Measurements from ENCODE around the gene EPGN.

The EPGN gene

DNA sequence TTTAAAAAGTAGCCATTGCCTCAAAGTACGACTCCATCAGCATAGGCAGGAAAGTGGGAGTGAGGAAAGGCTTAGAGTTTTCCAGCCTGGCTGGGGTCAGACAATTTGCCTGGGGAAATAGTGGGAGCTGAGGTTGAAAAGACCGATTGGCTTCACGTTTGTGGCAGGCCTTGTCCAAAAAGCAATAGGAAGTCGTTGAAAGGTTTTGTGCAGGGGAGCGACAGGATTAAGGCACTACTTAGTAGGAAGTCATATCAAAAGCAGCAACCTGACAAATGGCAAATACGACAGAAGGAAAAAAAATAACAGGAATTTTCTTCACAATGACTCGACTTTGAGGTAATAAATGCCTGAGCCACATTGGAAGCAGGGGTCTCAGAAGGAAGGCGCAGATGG is 56.0 kb downstream of the EPGN start:
- Histone ChIP-seq H3K4me1 (ENCODE audit: control extremely low read depth in 1 of 4, control insufficient read depth in 4 of 4, insufficient read depth in 4 of 4, low read length in 3 of 4) (peaks cover 0 to 55% (median 19%) of the 10 kb centered on the region in 4 experiments), H3K27me3 (replicated peaks in 2 of 5; ENCODE audit: control insufficient read depth in 4 of 5, insufficient read depth in 5 of 5, low read length in 4 of 5) (no peaks in the 10 kb centered on the region), H3K27ac (ENCODE audit: insufficient read depth in 1 of 2, low read depth in 1 of 2, low read length in 2 of 2, poor library complexity in 1 of 2, severe bottlenecking in 2 of 2) (peak overlapping the region; percentile 92 to 94), H3K36me3 (ENCODE audit: control insufficient read depth in 4 of 4, insufficient read depth in 4 of 4, low read length in 3 of 4) (peaks cover 0 to 3% (median 0%) of the 10 kb centered on the region in 4 experiments), H3K4me3 (ENCODE audit: control insufficient read depth in 1 of 7, extremely low read depth in 1 of 7, insufficient read depth in 4 of 7, low read depth in 2 of 7, low read length in 6 of 7) (peak overlapping the region; percentile 46 to 94 (median 90)), H3K9me3 (ENCODE audit: control extremely low read depth in 1 of 5, control insufficient read depth in 4 of 5, insufficient read depth in 2 of 5, low read depth in 1 of 5, low read length in 4 of 5) (no peaks in the 10 kb centered on the region)
- WGBS (ENCODE audit: insufficient coverage) = 0% methylated on average over 6 of the region's 8 CpGs
- ChIA-PET POLR2A (interaction anchor here (1.0 to 1.4 kb wide), 3 partner anchors 13 to 43 kb away, joined by 3 to 4 read pairs (median 3); no protein-coding TSS in a partner anchor), CTCF (interaction anchor here (1.2 to 2.5 kb wide), 6 partner anchors 10 to 259 kb away, joined by 3 to 11 read pairs (median 4); no protein-coding TSS in a partner anchor)
- DNase-seq = no peak

- ChIA-PET POLR2A (interaction anchor here (0.6 to 1.4 kb wide), 5 partner anchors 14 to 44 kb away, joined by 3 to 4 read pairs (median 3); no protein-coding TSS in a partner anchor), CTCF (interaction anchor here (0.6 to 2.5 kb wide), 14 partner anchors 10 to 258 kb away, joined by 3 to 11 read pairs (median 4); no protein-coding TSS in a partner anchor)
- Histone ChIP-seq H3K27ac (ENCODE audit: insufficient read depth in 1 of 2, low read depth in 1 of 2, low read length in 2 of 2, poor library complexity in 1 of 2, severe bottlenecking in 2 of 2) (peak within 1 kb of the TSS; percentile 92 to 94), H3K4me3 (ENCODE audit: control insufficient read depth in 1 of 7, extremely low read depth in 1 of 7, insufficient read depth in 4 of 7, low read depth in 2 of 7, low read length in 6 of 7) (peak within 1 kb of the TSS; percentile 46 to 94 (median 90)), H3K4me1 (ENCODE audit: control extremely low read depth in 1 of 4, control insufficient read depth in 4 of 4, insufficient read depth in 4 of 4, low read length in 3 of 4) (peaks cover 0 to 57% (median 20%) of the 10 kb centered on the region in 4 experiments), H3K36me3 (ENCODE audit: control insufficient read depth in 4 of 4, insufficient read depth in 4 of 4, low read length in 3 of 4) (peaks cover 0 to 3% (median 0%) of the 10 kb centered on the region in 4 experiments), H3K27me3 (replicated peaks in 2 of 5; ENCODE audit: control insufficient read depth in 4 of 5, insufficient read depth in 5 of 5, low read length in 4 of 5) (no peaks in the 10 kb centered on the region), H3K9me3 (ENCODE audit: control extremely low read depth in 1 of 5, control insufficient read depth in 4 of 5, insufficient read depth in 2 of 5, low read depth in 1 of 5, low read length in 4 of 5) (no peaks in the 10 kb centered on the region)
- WGBS (ENCODE audit: insufficient coverage) = 0% methylated on average over 30 of the region's 40 CpGs
- peak; percentile 83 to 97 (median 97) for DNase-seq
Measured at GRCh38 chr4:74364652-74365491, 56.6 kb downstream of the EPGN start, which contains the start of gene EREG. EREG (plus strand) TSS chr4:74365145; CDS start chr4:74365309, 164 bp downstream.

GRCh38 chr4:74365761-74366160 is 57.5 kb downstream of the EPGN start:
- H3K4me3 ChIP-seq (ENCODE audit: control insufficient read depth in 1 of 7, extremely low read depth in 1 of 7, insufficient read depth in 4 of 7, low read depth in 2 of 7, low read length in 6 of 7) = peak overlapping the region in 6 of 7 experiments; percentile 40 to 94 (median 88)
- peak in 2 of 3 donors; percentile 40 to 53 for DNase-seq
- H3K27me3 ChIP-seq (replicated peaks in 2 of 5; ENCODE audit: control insufficient read depth in 4 of 5, insufficient read depth in 5 of 5, low read length in 4 of 5) = no peaks in the 10 kb centered on the region
- H3K4me1 ChIP-seq (ENCODE audit: control extremely low read depth in 1 of 4, control insufficient read depth in 4 of 4, insufficient read depth in 4 of 4, low read length in 3 of 4) = peaks cover 0 to 65% (median 22%) of the 10 kb centered on the region in 4 experiments
- peak overlapping the region; percentile 92 to 94 for H3K27ac ChIP-seq (ENCODE audit: insufficient read depth in 1 of 2, low read depth in 1 of 2, low read length in 2 of 2, poor library complexity in 1 of 2, severe bottlenecking in 2 of 2)
- H3K36me3 ChIP-seq (ENCODE audit: control insufficient read depth in 4 of 4, insufficient read depth in 4 of 4, low read length in 3 of 4) = peaks cover 0 to 3% (median 0%) of the 10 kb centered on the region in 4 experiments
- no peaks in the 10 kb centered on the region for H3K9me3 ChIP-seq (ENCODE audit: control extremely low read depth in 1 of 5, control insufficient read depth in 4 of 5, insufficient read depth in 2 of 5, low read depth in 1 of 5, low read length in 4 of 5)
- WGBS (ENCODE audit: insufficient coverage) = 0% methylated on average over 7 of the region's 11 CpGs
- ChIA-PET CTCF (interaction anchor here (0.7 to 2.5 kb wide), 10 partner anchors 11 to 102 kb away, joined by 3 to 11 read pairs (median 4); no protein-coding TSS in a partner anchor), POLR2A (interaction anchor here (0.6 to 0.7 kb wide), 2 partner anchors 34 to 45 kb away, joined by 3 read pairs; no protein-coding TSS in a partner anchor)

Data from common myeloid progenitor, CD34-positive (primary cell).